ENCODE data around the gene EGR1. TPM values are rescaled to one million over a fixed set of nuclear protein-coding genes. Genes with fewer than 3 reads are reported as not detected.

Gene EGR1
- 85.6 TPM for total RNA-seq
- long read RNA-seq, transcript EGR1-201 (2 exons, 3,138 nt), result major isoform, 31 of 46 reads
- long read RNA-seq, partial matches to known transcripts, result 0 of 46 reads
- long read RNA-seq, other reads (novel, unspliced or antisense), result 15 of 46 reads

DNA sequence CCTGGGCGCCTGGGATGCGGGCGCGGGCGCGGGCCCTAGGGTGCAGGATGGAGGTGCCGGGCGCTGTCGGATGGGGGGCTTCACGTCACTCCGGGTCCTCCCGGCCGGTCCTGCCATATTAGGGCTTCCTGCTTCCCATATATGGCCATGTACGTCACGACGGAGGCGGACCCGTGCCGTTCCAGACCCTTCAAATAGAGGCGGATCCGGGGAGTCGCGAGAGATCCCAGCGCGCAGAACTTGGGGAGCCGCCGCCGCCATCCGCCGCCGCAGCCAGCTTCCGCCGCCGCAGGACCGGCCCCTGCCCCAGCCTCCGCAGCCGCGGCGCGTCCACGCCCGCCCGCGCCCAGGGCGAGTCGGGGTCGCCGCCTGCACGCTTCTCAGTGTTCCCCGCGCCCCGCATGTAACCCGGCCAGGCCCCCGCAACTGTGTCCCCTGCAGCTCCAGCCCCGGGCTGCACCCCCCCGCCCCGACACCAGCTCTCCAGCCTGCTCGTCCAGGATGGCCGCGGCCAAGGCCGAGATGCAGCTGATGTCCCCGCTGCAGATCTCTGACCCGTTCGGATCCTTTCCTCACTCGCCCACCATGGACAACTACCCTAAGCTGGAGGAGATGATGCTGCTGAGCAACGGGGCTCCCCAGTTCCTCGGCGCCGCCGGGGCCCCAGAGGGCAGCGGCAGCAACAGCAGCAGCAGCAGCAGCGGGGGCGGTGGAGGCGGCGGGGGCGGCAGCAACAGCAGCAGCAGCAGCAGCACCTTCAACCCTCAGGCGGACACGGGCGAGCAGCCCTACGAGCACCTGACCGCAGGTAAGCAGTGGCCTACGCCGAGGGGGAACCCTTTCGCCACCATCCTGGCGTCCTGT, at the start of gene EGR1:
Gene EGR1 (plus strand): TSS at position 219 of the 864 bp plus-strand sequence. CDS start 283 bp downstream, at position 502.
- H3K9me3 ChIP-seq, result no peaks in the 10 kb centered on the region
- no peaks in the 10 kb centered on the region for H3K27me3 ChIP-seq
- H3K36me3 ChIP-seq, result peaks cover 14% of the 10 kb centered on the region
- DNase-seq (peak; percentile 97), ATAC-seq (peak; percentile 72)
- peaks cover 27% of the 10 kb centered on the region for H3K4me1 ChIP-seq
- H3K4me3 ChIP-seq, result peak within 1 kb of the TSS; percentile 86
- peak within 1 kb of the TSS; percentile 98 for H3K27ac ChIP-seq
- intact Hi-C loops (cut with DNase I), result no loop called here
- TF ChIP-seq CTCF (IDR thresholded peaks at IDR 0.05), result no peak

- Histone ChIP-seq H3K4me3 (no peak overlapping the region), H3K9me3 (no peaks in the 10 kb centered on the region), H3K4me1 (no peaks in the 10 kb centered on the region), H3K27ac (no peak overlapping the region), H3K27me3 (no peaks in the 10 kb centered on the region), H3K36me3 (peaks cover 84% of the 10 kb centered on the region)
- DNase-seq (no peak), ATAC-seq (no peak)
- intact Hi-C loops (cut with DNase I), result no loop called here
- no peak for TF ChIP-seq CTCF (IDR thresholded peaks at IDR 0.05)
Observed at GRCh38 chr5:138418444-138418843, 46.8 kb upstream of the EGR1 start.

DNA sequence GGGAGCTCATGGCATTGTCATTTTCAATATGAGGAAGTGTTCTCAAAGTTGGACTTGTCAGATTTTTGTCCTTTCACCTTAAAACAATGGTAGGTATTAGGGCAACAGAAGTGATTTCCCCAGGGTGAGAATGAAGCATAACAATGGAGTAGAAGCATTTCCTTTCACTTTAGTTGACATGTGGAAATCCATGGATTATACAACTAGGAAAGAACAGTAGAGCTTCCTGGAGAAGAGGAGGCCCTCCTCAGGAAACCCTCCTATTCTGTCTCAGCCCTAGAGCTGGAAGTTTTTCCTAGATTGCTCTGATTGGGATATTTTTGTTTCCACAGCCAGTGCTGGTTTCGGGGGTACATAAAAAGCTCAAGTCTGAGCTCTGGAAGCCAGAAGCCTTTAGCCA, 40.2 kb upstream of the EGR1 start:
- ATAC-seq (no peak), DNase-seq (no peak)
- Histone ChIP-seq H3K36me3 (peaks cover 98% of the 10 kb centered on the region), H3K27me3 (no peaks in the 10 kb centered on the region), H3K4me1 (no peaks in the 10 kb centered on the region), H3K4me3 (no peak overlapping the region), H3K9me3 (no peaks in the 10 kb centered on the region), H3K27ac (no peak overlapping the region)
- no peak for TF ChIP-seq CTCF (IDR thresholded peaks at IDR 0.05)
- intact Hi-C loops (cut with DNase I), result no loop called here

DNA sequence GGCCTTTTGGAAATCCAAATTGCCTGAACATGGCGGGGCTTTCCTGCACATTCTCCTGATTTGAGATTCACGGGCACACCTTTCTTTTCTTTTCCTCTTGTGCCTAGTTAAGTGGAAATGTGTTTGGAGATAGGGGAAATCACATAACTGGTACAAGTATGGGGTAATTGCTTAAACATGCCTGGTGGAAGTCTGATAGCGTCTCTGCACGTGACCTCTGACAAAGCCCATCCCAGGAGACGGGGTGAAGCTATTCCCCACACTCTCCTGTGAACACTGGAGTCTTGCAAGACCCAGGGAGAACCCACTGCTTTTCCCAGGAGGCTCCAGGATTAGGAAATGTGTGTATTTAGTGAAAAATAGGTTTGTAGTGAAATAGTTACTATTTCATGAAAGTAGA, 29.3 kb upstream of the EGR1 start:
- peaks cover 59% of the 10 kb centered on the region for H3K36me3 ChIP-seq
- TF ChIP-seq CTCF (IDR thresholded peaks at IDR 0.05), result no peak
- intact Hi-C loops (cut with DNase I), result no loop called here

DNA sequence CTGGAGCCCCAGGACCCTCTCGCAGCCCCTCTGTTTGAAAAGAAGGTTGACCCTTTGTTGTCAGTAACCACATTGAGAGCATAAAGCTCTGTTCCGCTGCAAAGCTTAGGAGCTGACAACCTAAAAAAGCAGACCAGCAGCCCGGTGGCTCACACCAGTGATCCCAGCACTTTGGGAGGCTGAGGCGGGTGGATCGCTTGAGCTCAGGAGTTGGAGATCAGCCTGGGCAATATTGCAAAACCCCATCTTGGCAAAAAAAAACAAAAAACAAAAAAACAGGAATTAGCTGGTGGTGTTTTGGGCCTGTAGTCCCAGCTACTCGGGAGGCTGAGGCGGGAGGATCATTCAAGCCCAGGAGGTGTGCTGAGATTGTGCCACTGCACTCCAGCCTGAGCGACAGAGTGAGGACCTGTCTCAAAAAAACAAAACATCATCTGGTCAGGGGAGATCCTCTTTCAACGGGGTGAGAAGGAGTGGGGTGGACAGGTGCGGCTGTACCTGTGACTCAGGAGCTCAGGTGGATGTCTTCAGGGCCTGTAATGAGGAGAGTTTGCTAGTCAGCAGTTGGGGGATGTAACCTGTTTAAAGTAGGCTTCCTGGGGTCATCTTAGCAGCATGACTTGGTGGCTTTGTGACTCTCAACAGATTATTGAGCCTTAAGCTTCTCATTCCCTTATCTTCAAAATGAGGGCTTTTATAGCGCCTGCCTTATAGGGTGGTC, 27.1 kb upstream of the EGR1 start:
- no peaks in the 10 kb centered on the region for H3K9me3 ChIP-seq
- H3K4me3 ChIP-seq, result peak overlapping the region; percentile 40
- ATAC-seq, result no peak
- no peak for TF ChIP-seq CTCF (IDR thresholded peaks at IDR 0.05)
- peaks cover 36% of the 10 kb centered on the region for H3K36me3 ChIP-seq
- peaks cover 3% of the 10 kb centered on the region for H3K27me3 ChIP-seq
- DNase-seq, result no peak
- H3K4me1 ChIP-seq, result peaks cover 11% of the 10 kb centered on the region
- intact Hi-C loops (cut with DNase I), result no loop called here
- no peak overlapping the region for H3K27ac ChIP-seq

More for the DNA sequence above, 29.3 kb upstream of the EGR1 start:
- peaks cover 3% of the 10 kb centered on the region for H3K27me3 ChIP-seq
- ATAC-seq (no peak), DNase-seq (no peak)
- H3K4me3 ChIP-seq, result no peak overlapping the region
- peaks cover 11% of the 10 kb centered on the region for H3K4me1 ChIP-seq
- no peak overlapping the region for H3K27ac ChIP-seq
- H3K9me3 ChIP-seq, result no peaks in the 10 kb centered on the region
